ENCODE measurements around the gene LCE1F.

- TF ChIP-seq CTCF (IDR thresholded peaks at IDR 0.05), result no peak
- no peak for TF ChIP-seq EZH2 (IDR thresholded peaks at IDR 0.05)
Measured at GRCh38 chr1:152811671-152812070, 36.7 kb downstream of the LCE1F start, which contains the start of gene LCE1B.

All from neural progenitor cell (in vitro differentiated cells).